HG02623 (cell line): ENCODE measurements around the gene GFER.
"Not testable (repeated sequence)": the region's sequence is repeated elsewhere in the genome, so short reads cannot be mapped to it uniquely, and the experiment has no call there.

Experiments
- ATAC-seq: cut with Tn5 transposase; IDR thresholded peaks from one replicate; pipeline ENCODE4 v1.9.1; 2021; ENCODE audit warnings: moderate library complexity; ENCODE audit not compliant: unreplicated experiment

The GFER gene

DNA sequence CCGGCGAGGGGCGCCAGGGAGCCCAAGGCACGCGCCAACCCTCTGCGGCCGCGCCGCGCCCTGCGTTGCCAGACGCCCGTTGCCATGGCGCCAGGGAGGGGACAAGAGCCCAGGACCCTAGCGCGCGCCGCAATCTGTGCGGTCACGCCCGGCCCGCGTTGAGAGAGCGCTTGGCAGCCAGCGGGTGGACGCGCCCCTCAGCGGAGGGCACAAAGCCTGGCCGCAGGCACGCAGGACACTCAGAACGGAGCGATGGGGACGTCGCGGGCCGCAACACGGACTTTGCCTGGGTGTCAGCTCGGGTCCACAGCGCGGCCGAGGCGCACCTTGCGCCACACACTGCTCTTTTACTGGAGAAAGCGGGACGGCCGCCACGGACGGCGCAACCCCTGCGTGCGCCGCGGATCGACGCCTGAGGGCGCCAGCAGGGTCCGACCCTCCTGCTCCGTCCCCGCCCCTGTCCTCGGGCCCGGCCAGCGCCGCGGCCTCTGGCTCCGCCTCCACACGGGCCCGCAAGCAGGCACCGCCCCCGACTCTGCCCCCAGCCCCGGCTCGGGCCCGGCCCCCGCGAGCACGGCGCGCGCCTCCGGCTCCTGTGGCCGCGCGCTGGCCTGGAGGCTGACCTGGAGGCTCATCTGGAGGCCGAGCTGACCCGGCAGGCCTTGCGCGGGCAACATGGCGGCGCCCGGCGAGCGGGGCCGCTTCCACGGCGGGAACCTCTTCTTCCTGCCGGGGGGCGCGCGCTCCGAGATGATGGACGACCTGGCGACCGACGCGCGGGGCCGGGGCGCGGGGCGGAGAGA, at the start of gene GFER:
GFER (plus strand) TSS at position 650 of the 803 bp plus-strand sequence; CDS start at position 676, 26 bp downstream.
- peak; percentile 70 for ATAC-seq

GRCh38 chr16:1936945-1937479, 47.0 kb upstream of the GFER start:
- no peak for ATAC-seq

GRCh38 chr16:1938316-1938715, 45.7 kb upstream of the GFER start:
- ATAC-seq = no peak

DNA sequence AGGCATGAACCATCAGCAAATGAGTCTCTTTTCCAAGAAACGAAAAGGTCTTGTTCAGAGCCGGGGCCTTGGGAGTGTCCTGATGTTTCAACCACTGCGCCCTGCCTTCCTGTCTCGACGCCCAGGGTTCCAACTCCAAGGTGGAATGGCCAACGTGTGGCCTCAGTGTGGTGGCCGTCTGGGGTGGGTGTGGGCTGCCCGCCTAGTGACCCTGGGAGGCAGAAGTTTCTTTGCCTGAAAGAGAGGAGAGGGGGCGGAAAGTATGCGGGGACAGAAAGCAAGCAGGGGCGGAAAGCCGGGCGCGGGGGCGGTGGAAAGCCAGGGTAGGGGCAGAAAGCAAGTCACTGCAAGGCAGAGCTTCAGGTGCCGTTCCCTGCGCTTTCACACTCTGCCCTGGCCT, 45.1 kb upstream of the GFER start:
- ATAC-seq = no peak

- ATAC-seq = not testable (repeated sequence)
Measured at GRCh38 chr16:1939833-1940232, 44.2 kb upstream of the GFER start.

- no peak for ATAC-seq
Measured at GRCh38 chr16:1940273-1941161, 43.5 kb upstream of the GFER start.

GRCh38 chr16:1941162-1942046, 42.6 kb upstream of the GFER start:
- ATAC-seq = no peak

DNA sequence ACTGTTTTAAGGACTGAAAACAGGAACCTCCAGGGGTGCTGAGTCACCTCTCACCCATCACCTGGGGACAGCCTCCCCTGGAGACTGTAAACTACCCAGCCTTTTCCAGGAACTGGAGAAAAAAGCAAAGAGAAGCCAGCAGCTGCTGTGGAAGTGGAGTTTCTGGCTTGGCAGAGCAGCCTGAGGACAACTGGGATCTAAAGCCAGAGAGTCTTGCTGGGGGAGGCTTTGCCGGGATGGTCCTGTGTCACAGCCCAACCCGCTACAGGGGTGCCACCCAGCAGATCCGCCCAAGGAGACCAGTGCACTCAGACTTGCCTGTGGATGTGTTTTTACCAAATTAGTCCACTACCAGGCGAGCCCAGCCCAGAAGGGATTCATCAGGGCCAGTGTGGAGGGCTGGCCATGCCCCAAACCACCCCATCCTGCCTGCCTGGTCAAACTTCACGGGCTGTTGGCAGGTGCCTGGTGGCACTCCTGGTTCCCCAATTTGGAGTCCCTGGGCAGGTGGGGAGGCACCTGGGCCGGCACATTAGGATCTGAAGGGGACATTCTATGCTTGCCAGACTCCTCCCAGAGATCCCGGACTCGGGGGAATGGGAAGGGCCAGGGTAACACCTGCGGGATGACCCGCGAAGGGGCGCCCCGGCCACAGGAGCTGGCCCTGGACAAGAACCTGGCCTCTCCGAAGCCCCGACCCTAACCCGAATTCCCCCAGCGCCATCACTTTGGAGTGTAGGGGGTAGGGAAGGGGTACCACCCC, 41.8 kb upstream of the GFER start:
- no peak for ATAC-seq

GRCh38 chr16:1942810-1943726, 40.9 kb upstream of the GFER start, which contains the start of gene MSRB1:
MSRB1 (minus strand) TSS chr16:1943199; CDS start chr16:1943156, 43 bp downstream.
- ATAC-seq = peak; percentile 90

- no peak for ATAC-seq
Measured at GRCh38 chr16:1944612-1945199, 39.3 kb upstream of the GFER start.

DNA sequence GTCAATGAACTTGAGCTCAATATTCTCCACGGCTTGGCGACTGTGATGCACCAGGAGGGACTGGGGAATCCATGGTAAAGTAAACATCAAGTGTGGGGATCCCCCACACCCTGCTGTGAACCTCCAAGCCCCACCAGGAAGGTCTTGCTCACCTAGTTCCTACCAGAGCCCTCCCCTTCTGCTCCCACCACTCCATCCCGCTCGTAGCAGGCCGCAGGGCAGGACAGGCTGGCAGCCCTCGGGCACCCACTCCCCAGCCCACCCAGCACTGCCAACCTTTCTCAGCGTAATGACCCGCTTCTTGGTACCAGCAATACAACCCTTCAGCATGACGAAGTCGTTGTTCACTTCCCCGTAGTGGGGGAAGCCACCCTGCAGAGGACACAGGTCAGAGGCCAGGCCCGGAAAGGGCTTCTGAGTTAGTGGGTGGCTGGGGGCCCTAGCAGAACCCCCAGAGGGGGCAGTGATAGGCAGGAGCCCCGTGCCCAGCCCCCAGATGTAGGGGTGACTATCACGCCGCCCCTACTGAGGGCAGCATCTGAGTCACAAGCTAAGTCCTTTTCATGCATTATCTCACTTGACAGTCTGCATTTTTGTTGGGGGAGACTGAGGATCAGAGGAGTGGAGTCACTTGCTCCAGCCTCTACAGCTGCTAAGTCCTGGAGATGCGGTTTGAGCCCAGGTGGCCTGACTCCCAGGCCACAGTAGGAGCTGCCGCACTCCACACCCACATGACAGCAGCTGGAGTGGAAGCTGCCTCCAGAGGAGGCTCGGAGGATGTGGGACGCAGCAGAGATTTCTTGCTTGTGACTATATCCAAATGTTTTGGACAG, 38.2 kb upstream of the GFER start:
- no peak for ATAC-seq

DNA sequence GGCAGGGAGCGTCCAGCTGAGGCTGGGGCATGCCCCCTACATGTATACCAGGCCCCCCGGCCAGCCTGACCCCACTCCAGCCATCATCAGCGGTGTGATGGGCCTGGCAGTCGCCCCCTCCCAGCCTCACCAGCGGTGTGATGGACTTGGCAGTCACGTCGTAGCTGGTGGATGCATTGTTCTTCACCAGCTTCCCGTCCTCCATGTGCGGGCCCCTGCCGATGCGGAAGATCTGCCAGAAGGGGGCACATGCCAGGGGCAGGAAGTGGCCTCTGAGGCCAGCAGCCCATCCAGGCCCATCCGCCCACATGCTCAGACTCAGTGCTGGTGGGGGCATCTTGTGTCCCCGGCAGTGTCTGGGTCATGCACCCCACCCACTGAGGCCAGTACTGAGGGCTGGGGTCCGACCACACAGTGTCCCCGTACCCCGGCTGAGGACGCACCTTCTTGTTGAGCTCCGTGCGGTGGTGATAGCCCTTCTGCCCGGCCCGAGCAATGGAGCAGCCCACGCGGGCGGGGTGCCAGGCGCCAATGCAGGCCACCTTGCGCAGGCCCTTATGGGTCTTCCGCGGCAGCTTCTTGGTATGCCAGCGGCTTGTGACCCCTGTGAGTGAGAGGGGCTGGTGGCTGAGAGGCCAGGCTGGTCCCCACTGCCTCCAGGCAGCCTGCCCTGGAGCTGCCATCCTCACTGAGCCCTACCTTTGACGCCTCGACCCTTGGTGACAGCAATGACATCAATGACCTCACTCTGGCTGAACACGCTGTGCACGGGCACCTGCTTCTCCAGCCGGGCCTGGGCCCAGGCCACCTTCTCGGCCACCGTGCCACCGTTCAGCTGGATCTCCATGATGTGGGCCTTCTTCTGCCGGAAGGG, 37.3 kb upstream of the GFER start:
- no peak for ATAC-seq

DNA sequence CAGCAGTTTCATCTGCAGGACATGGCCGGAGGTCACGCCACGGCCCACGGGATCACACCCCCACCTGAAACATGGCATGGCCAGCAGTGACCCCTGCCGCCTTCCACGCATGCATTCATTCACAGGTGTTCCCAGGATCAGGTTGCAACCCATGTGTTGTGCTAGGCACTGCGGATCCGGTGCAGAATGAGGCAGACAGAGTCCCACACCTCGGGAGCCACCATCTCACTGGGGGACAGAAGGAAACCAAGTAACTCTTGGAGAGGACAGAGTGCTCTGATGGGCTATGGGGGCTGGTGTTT, 36.7 kb upstream of the GFER start:
- ATAC-seq = no peak

GRCh38 chr16:1949507-1949906, 34.5 kb upstream of the GFER start:
- ATAC-seq = no peak

- ATAC-seq = no peak
Measured at GRCh38 chr16:1950047-1950446, 33.9 kb upstream of the GFER start.

DNA sequence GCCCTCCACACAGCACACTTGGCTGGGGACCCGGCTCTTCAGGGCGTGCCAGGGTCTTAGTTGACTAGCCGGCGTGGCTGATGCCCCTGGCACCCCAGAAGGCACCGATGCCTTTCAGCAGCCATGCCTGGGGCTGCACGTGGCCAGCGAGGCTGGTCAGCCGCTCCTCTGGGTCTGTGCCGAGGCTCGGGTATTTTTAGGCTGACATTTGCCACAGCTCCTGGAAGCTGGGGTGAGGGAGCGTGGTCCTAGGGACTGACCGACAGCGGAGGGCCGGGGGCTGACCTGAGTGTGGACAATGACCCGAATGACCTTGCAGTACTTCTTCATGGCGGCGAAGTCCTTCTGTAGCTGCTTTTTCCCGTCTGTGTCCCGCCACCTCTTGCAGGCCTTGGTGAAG, 33.4 kb upstream of the GFER start:
- no peak for ATAC-seq

DNA sequence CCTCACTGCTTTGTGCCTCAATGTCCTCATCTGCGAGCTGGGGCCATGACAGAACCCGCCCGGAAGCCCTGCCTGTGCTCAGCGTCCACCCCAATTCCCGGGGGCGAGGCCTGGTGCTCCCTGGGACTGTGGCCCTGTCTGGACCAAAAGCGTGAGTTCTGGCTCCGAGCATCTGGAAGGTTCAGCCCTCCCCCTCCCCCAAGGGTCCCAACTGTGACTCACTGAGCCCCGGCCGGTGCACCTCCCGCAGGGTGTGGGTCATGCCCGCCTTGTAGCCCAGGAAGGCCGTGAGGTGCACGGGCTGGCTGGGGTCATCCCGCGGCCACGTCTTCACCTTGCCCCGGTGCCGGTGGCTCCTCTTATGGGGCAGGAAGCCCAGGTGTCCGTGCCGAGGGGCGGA, 30.3 kb upstream of the GFER start:
- no peak for ATAC-seq
